K562 (cell line): ENCODE measurements around the gene DNAI7. TPM values are rescaled to one million over a fixed set of nuclear protein-coding genes. Genes with fewer than 3 reads are reported as not detected.

ENCODE experiments used
- CBX1 ChIP-seq: sonication (generic); IDR thresholded peaks from 2 replicates; pipeline ENCODE4 v1.6.1; 2016; ENCODE audit warnings: antibody characterized with exemption, low read depth, mild to moderate bottlenecking
- CSDE1 ChIP-seq, 2 experiments: fragments of 450-650 bp; IDR thresholded peaks; 2 replicates each; pipeline ENCODE4 v1.6.1; 2016; ENCODE audit warnings: mild to moderate bottlenecking in 1 of 2
- HNRNPH1 ChIP-seq: fragments of 200-400 bp; formaldehyde crosslinking; optimal IDR thresholded peaks from 2 replicates; pipeline ENCODE3; 2017; ENCODE audit warnings: low read depth, mild to moderate bottlenecking, low read length, moderate library complexity
- NUFIP1 ChIP-seq: fragments of 450-650 bp; IDR thresholded peaks from 2 replicates; pipeline ENCODE4 v1.6.1; 2018; ENCODE audit not compliant: partially characterized antibody
- ZNF134 ChIP-seq: fragments of 250-450 bp; sonication (Bioruptor Pico); conservative IDR thresholded peaks from 2 replicates; pipeline ENCODE4 v1.4.0; 2020
- ZNF583 ChIP-seq: fragments of 250-450 bp; sonication (Bioruptor Pico); IDR thresholded peaks from 2 replicates; pipeline ENCODE4 v1.4.0; 2020
- polyA plus RNA-seq, 8 experiments: library from polyadenylated mRNA; depleted of rRNA in 4 of 8; stranded (reverse) in 5 of 8; unstranded in 3 of 8; fragments of >200 nt; fragmentation: Nextera tagmentation in 2 of 8; fragmentation: Illumina TruSeq in 1 of 8; extraction: Ambion mirVana in 2 of 8; extraction: Trizol in 1 of 8; gene quantifications; 2 replicates each; pipeline versions ENCODE4 v1.2.1 to v1.2.3, GENCODE V29; 2011 to 2014; ENCODE audit warnings: inconsistent platforms in 1 of 8, missing spikeins in 1 of 8
- total RNA-seq, 7 experiments: library from RNA; depleted of rRNA in 6 of 7; stranded (reverse); fragments of >200 nt in 6 of 7; fragmentation: Illumina TruSeq in 2 of 7; extraction: Trizol in 2 of 7; gene quantifications; 2 replicates each; pipeline versions ENCODE4 v1.2.1 to v1.2.3, GENCODE V29; 2011 to 2021; ENCODE audit warnings: low replicate concordance in 1 of 7
- TF ChIP-seq, protein P1 (sequence below): fragments of 250-450 bp; sonication (Bioruptor Pico); IDR thresholded peaks from 2 replicates; pipeline ENCODE4 v1.9.0; 2021; ENCODE audit warnings: mild to moderate bottlenecking, inconsistent platforms
- TF ChIP-seq, protein P2 (sequence below): fragments of 200-400 bp; formaldehyde crosslinking; IDR thresholded peaks from 2 replicates; pipeline ENCODE4 v1.6.1; 2017; ENCODE audit warnings: mild to moderate bottlenecking, low read depth, low read length, moderate library complexity

Gene DNAI7
- total and polyA plus RNA-seq, 9 of the 15 experiments (the other 6 are each of a cell fraction or from before 2014, with no cell fraction given): 0.06 to 0.76 (median 0.17) TPM; not detected in 1

DNA sequence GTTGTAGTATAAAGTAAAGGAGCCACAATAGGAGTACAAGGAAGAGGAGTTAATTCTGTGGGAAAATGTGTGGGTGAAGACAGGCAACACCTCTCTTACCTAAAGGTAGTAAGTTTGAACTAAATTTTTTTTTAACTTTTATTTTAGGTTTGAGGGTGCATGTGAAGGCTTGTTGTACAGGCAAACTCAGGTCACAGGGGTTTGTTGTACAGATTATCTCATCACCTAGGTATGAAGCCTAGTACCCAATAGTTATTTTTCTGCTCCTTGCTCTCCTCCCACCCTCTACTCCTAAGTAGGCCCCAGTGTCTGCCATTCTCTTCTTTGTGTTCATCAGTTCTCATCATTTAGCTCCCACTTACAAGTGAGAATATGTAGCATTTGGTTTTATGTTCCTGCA, 70.5 kb downstream of the DNAI7 start (continued):
- TF ChIP-seq ZNF134 (no peak), HNRNPH1 (no peak), CSDE1 (IDR thresholded peaks at IDR 0.05) (no peak), CBX1 (no peak), NUFIP1 (no peak), ZNF583 (no peak)
- TF ChIP-seq, protein P1, sequence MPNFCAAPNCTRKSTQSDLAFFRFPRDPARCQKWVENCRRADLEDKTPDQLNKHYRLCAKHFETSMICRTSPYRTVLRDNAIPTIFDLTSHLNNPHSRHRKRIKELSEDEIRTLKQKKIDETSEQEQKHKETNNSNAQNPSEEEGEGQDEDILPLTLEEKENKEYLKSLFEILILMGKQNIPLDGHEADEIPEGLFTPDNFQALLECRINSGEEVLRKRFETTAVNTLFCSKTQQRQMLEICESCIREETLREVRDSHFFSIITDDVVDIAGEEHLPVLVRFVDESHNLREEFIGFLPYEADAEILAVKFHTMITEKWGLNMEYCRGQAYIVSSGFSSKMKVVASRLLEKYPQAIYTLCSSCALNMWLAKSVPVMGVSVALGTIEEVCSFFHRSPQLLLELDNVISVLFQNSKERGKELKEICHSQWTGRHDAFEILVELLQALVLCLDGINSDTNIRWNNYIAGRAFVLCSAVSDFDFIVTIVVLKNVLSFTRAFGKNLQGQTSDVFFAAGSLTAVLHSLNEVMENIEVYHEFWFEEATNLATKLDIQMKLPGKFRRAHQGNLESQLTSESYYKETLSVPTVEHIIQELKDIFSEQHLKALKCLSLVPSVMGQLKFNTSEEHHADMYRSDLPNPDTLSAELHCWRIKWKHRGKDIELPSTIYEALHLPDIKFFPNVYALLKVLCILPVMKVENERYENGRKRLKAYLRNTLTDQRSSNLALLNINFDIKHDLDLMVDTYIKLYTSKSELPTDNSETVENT (CRISPR knock-in tag): no peak
- TF ChIP-seq, protein P2, sequence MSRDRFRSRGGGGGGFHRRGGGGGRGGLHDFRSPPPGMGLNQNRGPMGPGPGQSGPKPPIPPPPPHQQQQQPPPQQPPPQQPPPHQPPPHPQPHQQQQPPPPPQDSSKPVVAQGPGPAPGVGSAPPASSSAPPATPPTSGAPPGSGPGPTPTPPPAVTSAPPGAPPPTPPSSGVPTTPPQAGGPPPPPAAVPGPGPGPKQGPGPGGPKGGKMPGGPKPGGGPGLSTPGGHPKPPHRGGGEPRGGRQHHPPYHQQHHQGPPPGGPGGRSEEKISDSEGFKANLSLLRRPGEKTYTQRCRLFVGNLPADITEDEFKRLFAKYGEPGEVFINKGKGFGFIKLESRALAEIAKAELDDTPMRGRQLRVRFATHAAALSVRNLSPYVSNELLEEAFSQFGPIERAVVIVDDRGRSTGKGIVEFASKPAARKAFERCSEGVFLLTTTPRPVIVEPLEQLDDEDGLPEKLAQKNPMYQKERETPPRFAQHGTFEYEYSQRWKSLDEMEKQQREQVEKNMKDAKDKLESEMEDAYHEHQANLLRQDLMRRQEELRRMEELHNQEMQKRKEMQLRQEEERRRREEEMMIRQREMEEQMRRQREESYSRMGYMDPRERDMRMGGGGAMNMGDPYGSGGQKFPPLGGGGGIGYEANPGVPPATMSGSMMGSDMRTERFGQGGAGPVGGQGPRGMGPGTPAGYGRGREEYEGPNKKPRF: no peak
- TF ChIP-seq, all 486 proteins: peak for 0
